Measurements from ENCODE around the gene ARFIP1.
"Not testable (repeated sequence)": the region's sequence is repeated elsewhere in the genome, so short reads cannot be mapped to it uniquely, and the experiment has no call there.

The ARFIP1 gene

GRCh38 chr4:152748619-152749018 lies 31.1 kb upstream of the ARFIP1 start (continued):
- TF ChIP-seq, protein P1, sequence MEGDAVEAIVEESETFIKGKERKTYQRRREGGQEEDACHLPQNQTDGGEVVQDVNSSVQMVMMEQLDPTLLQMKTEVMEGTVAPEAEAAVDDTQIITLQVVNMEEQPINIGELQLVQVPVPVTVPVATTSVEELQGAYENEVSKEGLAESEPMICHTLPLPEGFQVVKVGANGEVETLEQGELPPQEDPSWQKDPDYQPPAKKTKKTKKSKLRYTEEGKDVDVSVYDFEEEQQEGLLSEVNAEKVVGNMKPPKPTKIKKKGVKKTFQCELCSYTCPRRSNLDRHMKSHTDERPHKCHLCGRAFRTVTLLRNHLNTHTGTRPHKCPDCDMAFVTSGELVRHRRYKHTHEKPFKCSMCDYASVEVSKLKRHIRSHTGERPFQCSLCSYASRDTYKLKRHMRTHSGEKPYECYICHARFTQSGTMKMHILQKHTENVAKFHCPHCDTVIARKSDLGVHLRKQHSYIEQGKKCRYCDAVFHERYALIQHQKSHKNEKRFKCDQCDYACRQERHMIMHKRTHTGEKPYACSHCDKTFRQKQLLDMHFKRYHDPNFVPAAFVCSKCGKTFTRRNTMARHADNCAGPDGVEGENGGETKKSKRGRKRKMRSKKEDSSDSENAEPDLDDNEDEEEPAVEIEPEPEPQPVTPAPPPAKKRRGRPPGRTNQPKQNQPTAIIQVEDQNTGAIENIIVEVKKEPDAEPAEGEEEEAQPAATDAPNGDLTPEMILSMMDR (tag by site-specific recombination; IDR thresholded peaks at IDR 0.05), result no peak
- no peak for TF ChIP-seq ZNF146 (tag by site-specific recombination; IDR thresholded peaks at IDR 0.05)
- TF ChIP-seq GLIS1 (tag by site-specific recombination; IDR thresholded peaks at IDR 0.05), result no peak
- no peak for TF ChIP-seq ZNF239 (tag by site-specific recombination; IDR thresholded peaks at IDR 0.05)
- no peak for TF ChIP-seq ZNF677 (tag by site-specific recombination; IDR thresholded peaks at IDR 0.05)
- no peak for TF ChIP-seq GFI1B (tag by site-specific recombination; IDR thresholded peaks at IDR 0.05)
- TF ChIP-seq, protein P2, sequence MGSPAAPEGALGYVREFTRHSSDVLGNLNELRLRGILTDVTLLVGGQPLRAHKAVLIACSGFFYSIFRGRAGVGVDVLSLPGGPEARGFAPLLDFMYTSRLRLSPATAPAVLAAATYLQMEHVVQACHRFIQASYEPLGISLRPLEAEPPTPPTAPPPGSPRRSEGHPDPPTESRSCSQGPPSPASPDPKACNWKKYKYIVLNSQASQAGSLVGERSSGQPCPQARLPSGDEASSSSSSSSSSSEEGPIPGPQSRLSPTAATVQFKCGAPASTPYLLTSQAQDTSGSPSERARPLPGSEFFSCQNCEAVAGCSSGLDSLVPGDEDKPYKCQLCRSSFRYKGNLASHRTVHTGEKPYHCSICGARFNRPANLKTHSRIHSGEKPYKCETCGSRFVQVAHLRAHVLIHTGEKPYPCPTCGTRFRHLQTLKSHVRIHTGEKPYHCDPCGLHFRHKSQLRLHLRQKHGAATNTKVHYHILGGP (tag by site-specific recombination; IDR thresholded peaks at IDR 0.05), result no peak
- no peak for TF ChIP-seq YY2 (tag by site-specific recombination; IDR thresholded peaks at IDR 0.05)

DNA sequence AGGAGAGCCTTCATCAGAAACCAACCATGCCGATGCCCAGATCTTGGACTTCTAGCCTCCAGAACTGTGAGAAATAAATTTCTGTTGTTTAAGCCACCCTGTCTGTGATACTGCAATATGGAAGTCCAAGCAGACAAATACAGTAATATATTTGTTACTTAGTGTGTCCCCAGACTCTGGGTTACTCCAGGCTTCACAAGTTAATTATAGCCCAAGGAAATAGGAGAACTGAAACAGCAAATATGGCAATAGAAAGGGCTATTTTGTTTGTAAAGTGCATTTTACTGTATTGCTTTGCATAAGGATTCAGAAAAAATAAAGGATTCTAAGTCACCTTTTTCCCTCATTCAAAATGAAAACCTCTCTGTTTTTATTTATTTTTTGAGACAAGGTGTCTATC lies 16.0 kb upstream of the ARFIP1 start:
- Histone ChIP-seq H3K4me1 (ENCODE audit: control insufficient read depth, insufficient read depth, low read length) (no peaks in the 10 kb centered on the region), H3K4me3 (ENCODE audit: low read depth, low read length) (no peak overlapping the region), H3K36me3 (ENCODE audit: control insufficient read depth in 2 of 2, insufficient read depth in 1 of 2, low read length in 2 of 2) (no peaks in the 10 kb centered on the region), H3K27ac (ENCODE audit: extremely low read depth, low read depth, low read length) (no peak overlapping the region), H3K9me3 (ENCODE audit: control insufficient read depth, insufficient read depth, low read depth, low read length) (no peaks in the 10 kb centered on the region)
- ChIA-PET POLR2A (no interaction called here), CTCF (no interaction called here)
- TF ChIP-seq, protein P3, sequence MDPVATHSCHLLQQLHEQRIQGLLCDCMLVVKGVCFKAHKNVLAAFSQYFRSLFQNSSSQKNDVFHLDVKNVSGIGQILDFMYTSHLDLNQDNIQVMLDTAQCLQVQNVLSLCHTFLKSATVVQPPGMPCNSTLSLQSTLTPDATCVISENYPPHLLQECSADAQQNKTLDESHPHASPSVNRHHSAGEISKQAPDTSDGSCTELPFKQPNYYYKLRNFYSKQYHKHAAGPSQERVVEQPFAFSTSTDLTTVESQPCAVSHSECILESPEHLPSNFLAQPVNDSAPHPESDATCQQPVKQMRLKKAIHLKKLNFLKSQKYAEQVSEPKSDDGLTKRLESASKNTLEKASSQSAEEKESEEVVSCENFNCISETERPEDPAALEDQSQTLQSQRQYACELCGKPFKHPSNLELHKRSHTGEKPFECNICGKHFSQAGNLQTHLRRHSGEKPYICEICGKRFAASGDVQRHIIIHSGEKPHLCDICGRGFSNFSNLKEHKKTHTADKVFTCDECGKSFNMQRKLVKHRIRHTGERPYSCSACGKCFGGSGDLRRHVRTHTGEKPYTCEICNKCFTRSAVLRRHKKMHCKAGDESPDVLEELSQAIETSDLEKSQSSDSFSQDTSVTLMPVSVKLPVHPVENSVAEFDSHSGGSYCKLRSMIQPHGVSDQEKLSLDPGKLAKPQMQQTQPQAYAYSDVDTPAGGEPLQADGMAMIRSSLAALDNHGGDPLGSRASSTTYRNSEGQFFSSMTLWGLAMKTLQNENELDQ (tag by site-specific recombination; IDR thresholded peaks at IDR 0.05; ENCODE audit: low read depth), result no peak
- no peak for TF ChIP-seq ZNF624 (tag by site-specific recombination; IDR thresholded peaks at IDR 0.05)
- no peak for TF ChIP-seq ZNF292 (tag by site-specific recombination; IDR thresholded peaks at IDR 0.05; ENCODE audit: borderline replicate concordance, low read depth)
- no peak for TF ChIP-seq ZNF529 (tag by site-specific recombination; IDR thresholded peaks at IDR 0.05; ENCODE audit: insufficient replicate concordance)
- no peak for TF ChIP-seq ZNF777 (tag by site-specific recombination; IDR thresholded peaks at IDR 0.05; ENCODE audit: borderline replicate concordance)
- no peak for TF ChIP-seq ZNF335 (tag by site-specific recombination; conservative IDR thresholded peaks at IDR 0.05)
- TF ChIP-seq ZNF521 (tag by site-specific recombination; IDR thresholded peaks at IDR 0.05), result no peak
- TF ChIP-seq ZNF514 (tag by site-specific recombination; IDR thresholded peaks at IDR 0.05), result no peak
- TF ChIP-seq TSHZ1 (tag by site-specific recombination; IDR thresholded peaks at IDR 0.05; ENCODE audit: borderline replicate concordance), result no peak
- no peak for TF ChIP-seq ZNF585B (tag by site-specific recombination; IDR thresholded peaks at IDR 0.05)
- no peak for TF ChIP-seq ZNF692 (tag by site-specific recombination; IDR thresholded peaks at IDR 0.05)
- no peak for TF ChIP-seq ZNF677 (tag by site-specific recombination; IDR thresholded peaks at IDR 0.05)
- TF ChIP-seq ZNF221 (tag by site-specific recombination; IDR thresholded peaks at IDR 0.05; ENCODE audit: borderline replicate concordance), result no peak
- no peak for TF ChIP-seq ZSCAN16 (tag by site-specific recombination; IDR thresholded peaks at IDR 0.05)

DNA sequence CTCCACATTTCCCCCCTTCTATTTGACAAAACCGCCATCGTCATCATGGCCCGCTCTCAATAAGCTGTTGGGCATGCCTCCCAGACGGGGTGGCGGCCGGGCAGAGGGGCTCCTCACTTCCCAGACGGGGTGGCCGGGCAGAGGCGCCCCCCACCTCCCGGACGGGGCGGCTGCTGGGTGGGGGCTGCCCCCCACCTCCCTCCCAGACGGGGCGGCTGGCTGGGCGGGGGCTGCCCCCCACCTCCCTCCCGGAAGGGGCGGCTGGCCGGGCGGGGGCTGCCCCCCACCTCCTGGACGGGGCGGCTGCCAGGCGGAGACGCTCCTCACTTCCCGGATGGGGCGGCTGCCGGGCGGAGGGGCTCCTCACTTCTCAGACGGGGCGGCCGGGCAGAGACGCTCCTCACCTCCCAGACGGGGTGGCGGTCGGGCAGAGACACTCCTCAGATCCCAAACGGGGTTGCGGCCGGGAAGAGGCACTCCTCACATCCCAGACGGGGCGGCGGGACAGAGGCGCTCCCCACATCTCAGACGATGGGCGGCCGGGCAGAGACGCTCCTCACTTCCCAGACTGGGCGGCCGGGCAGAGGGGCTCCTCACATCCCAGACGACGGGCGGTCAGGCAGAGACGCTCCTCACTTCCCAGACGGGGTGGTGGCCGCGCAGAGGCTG lies 14.6 kb upstream of the ARFIP1 start:
- H3K36me3 ChIP-seq (ENCODE audit: control insufficient read depth in 2 of 2, insufficient read depth in 1 of 2, low read length in 2 of 2); H3K27ac ChIP-seq (ENCODE audit: extremely low read depth, low read depth, low read length); CTCF ChIA-PET; H3K4me3 ChIP-seq (ENCODE audit: low read depth, low read length); POLR2A ChIA-PET; H3K4me1 ChIP-seq (ENCODE audit: control insufficient read depth, insufficient read depth, low read length); H3K9me3 ChIP-seq (ENCODE audit: control insufficient read depth, insufficient read depth, low read depth, low read length): not testable (repeated sequence)
